Measurements from ENCODE around the gene PRKCB. TPM values are rescaled to one million over a fixed set of nuclear protein-coding genes. Genes with fewer than 3 reads are reported as not detected.

Gene PRKCB
- polyA plus RNA-seq, 3 donors, result 57.4 to 87.4 (median 75.5) TPM

DNA sequence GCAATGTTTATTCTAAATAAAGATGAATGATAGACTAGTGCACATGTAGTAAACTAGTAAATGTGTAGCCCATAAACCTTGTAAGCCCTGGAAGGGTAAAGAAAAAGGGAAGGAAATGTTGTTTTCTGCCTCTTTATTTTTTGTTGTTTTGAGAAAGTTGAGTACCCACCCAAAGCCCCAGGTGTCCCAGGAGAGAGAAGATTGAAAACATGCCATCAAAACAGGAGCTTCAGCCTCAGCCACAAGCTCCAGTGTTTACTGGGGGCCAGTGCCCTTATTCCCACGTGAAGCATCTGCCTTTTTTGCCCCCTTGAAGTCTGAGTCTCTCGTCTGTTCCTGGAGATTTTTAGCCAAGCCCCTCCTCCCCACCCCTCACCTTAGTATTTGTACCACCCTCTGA lies 121.5 kb downstream of the PRKCB start:
- peaks cover 0 to 4% of the 10 kb centered on the region in 2 donors for H3K36me3 ChIP-seq (replicated peaks in 1 of 2; ENCODE audit: control insufficient read depth in 1 of 2, insufficient read depth in 2 of 2, low read length in 2 of 2)
- peaks cover 98% of the 10 kb centered on the region for H4K20me1 ChIP-seq (ENCODE audit: insufficient read depth, low read length)
- TF ChIP-seq, protein P1, sequence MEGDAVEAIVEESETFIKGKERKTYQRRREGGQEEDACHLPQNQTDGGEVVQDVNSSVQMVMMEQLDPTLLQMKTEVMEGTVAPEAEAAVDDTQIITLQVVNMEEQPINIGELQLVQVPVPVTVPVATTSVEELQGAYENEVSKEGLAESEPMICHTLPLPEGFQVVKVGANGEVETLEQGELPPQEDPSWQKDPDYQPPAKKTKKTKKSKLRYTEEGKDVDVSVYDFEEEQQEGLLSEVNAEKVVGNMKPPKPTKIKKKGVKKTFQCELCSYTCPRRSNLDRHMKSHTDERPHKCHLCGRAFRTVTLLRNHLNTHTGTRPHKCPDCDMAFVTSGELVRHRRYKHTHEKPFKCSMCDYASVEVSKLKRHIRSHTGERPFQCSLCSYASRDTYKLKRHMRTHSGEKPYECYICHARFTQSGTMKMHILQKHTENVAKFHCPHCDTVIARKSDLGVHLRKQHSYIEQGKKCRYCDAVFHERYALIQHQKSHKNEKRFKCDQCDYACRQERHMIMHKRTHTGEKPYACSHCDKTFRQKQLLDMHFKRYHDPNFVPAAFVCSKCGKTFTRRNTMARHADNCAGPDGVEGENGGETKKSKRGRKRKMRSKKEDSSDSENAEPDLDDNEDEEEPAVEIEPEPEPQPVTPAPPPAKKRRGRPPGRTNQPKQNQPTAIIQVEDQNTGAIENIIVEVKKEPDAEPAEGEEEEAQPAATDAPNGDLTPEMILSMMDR (IDR thresholded peaks at IDR 0.05), result no peak
- 58% methylated on average over 2 of the region's 2 CpGs for WGBS (ENCODE audit: insufficient coverage)
- no peak for DNase-seq
- no peaks in the 10 kb centered on the region for H3K9me3 ChIP-seq (replicated peaks in 1 of 2; ENCODE audit: control insufficient read depth in 1 of 2, insufficient read depth in 1 of 2, low read length in 2 of 2)
- Mint-ChIP-seq H3K36me3 (peaks cover 25 to 26% of the 10 kb centered on the region in 2 donors), H3K4me1 (peaks cover 60% of the 10 kb centered on the region), H3K9me3 (no peaks in the 10 kb centered on the region), H3K27me3 (ENCODE audit: low read depth in 3 of 3) (peaks cover 0 to 1% (median 0%) of the 10 kb centered on the region in 3 donors), H3K27ac (peak overlapping the region in 4 of 7 donors; percentile 19 to 84 (median 54)), H3K4me3 (no peak overlapping the region)
- intact Hi-C loops (cut with micrococcal nuclease), result loop anchor here in 1 of 2 donors (5.0 kb wide), 1 partner anchor 35 kb away; no protein-coding TSS in a partner anchor
- no peaks in the 10 kb centered on the region for H3K27me3 ChIP-seq (ENCODE audit: control insufficient read depth in 2 of 2, insufficient read depth in 2 of 2, low read length in 2 of 2)
- no peak overlapping the region for H3K4me2 ChIP-seq (replicated peaks; ENCODE audit: extremely low read depth, low read length, poor library complexity, severe bottlenecking)
- no peak overlapping the region for H2AFZ ChIP-seq (ENCODE audit: insufficient read depth, low read depth, low read length, poor library complexity, severe bottlenecking)
- no peak overlapping the region for H3K4me3 ChIP-seq (replicated peaks in 1 of 3; ENCODE audit: low read depth in 2 of 3, low read length in 3 of 3)
- peak overlapping the region in 1 of 2 donors; percentile 39 for H3K27ac ChIP-seq (ENCODE audit: low read depth in 1 of 2, low read length in 2 of 2)
- H3K4me1 ChIP-seq (ENCODE audit: control insufficient read depth in 1 of 2, insufficient read depth in 2 of 2, low read length in 2 of 2), result peaks cover 47 to 54% of the 10 kb centered on the region in 2 donors
- H3K9ac ChIP-seq (ENCODE audit: insufficient read depth, low read length, poor library complexity, severe bottlenecking), result no peak overlapping the region
- peaks cover 90% of the 10 kb centered on the region for H3K79me2 ChIP-seq (ENCODE audit: insufficient read depth, low read length)

DNA sequence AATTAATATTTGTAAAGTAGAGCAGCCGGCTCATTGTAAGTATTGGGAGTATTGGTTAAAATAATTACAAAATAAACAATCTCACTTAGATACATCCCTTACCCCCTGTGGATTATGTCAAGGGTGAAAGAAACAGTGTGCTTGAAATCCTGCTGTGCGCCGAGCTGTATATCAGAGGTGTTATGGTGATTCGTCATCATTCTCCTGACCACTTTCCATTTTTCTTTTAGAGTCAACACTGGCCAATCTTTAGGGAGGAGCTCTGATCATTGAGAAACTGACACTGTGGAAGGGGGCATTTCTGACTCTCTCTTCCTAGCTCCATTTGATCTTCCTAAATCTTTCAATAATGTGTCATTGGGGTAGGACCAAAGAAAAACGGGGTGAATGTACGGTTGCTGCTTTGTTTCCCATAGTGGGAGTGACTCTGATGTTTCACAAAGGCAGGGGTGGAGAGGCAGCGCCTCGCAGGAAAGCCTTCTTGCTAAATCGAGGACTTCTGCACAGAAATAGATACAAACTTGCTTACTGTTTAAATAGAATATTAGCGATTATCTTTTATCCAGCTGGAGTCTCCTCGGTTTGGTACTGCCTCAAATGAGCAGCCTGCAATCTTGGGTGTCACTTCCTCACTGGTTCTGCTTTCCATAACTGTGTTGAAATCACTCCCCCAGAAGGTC lies 123.4 kb downstream of the PRKCB start:
- H3K27me3 Mint-ChIP-seq (ENCODE audit: low read depth in 3 of 3), result peaks cover 0 to 1% (median 0%) of the 10 kb centered on the region in 3 donors
- peaks cover 89% of the 10 kb centered on the region for H3K79me2 ChIP-seq (ENCODE audit: insufficient read depth, low read length)
- no CpG with 5 or more reads among the region's 11 CpGs for WGBS (ENCODE audit: insufficient coverage)
- H3K27ac ChIP-seq (ENCODE audit: low read depth in 1 of 2, low read length in 2 of 2), result peak overlapping the region; percentile 65 to 71
- peaks cover 12 to 14% of the 10 kb centered on the region in 2 donors for H3K36me3 ChIP-seq (replicated peaks in 1 of 2; ENCODE audit: control insufficient read depth in 1 of 2, insufficient read depth in 2 of 2, low read length in 2 of 2)
- peak overlapping the region; percentile 18 for H2AFZ ChIP-seq (ENCODE audit: insufficient read depth, low read depth, low read length, poor library complexity, severe bottlenecking)
- no peak overlapping the region for H3K9ac ChIP-seq (ENCODE audit: insufficient read depth, low read length, poor library complexity, severe bottlenecking)
- peaks cover 38 to 44% of the 10 kb centered on the region in 2 donors for H3K4me1 ChIP-seq (ENCODE audit: control insufficient read depth in 1 of 2, insufficient read depth in 2 of 2, low read length in 2 of 2)
- H3K27ac Mint-ChIP-seq, result peak overlapping the region; percentile 52 to 93 (median 88)
- H3K4me3 Mint-ChIP-seq, result peak overlapping the region; percentile 47 to 78
- no peaks in the 10 kb centered on the region for H3K27me3 ChIP-seq (ENCODE audit: control insufficient read depth in 2 of 2, insufficient read depth in 2 of 2, low read length in 2 of 2)
- peak overlapping the region; percentile 71 for H3K4me2 ChIP-seq (replicated peaks; ENCODE audit: extremely low read depth, low read length, poor library complexity, severe bottlenecking)
- H3K9me3 Mint-ChIP-seq, result no peaks in the 10 kb centered on the region
- intact Hi-C loops (cut with micrococcal nuclease), result loop anchor here in 1 of 2 donors (5.0 kb wide), 1 partner anchor 37 kb away; no protein-coding TSS in a partner anchor
- no peaks in the 10 kb centered on the region for H3K9me3 ChIP-seq (replicated peaks in 1 of 2; ENCODE audit: control insufficient read depth in 1 of 2, insufficient read depth in 1 of 2, low read length in 2 of 2)
- peaks cover 26 to 38% of the 10 kb centered on the region in 2 donors for H3K36me3 Mint-ChIP-seq
- DNase-seq, result peak; percentile 56 to 78 (median 68)
- TF ChIP-seq, protein P1 (IDR thresholded peaks at IDR 0.05), result no peak
- H3K4me1 Mint-ChIP-seq, result peaks cover 53% of the 10 kb centered on the region
- peaks cover 99% of the 10 kb centered on the region for H4K20me1 ChIP-seq (ENCODE audit: insufficient read depth, low read length)
- peak overlapping the region in 2 of 3 experiments; percentile 37 to 57 for H3K4me3 ChIP-seq (replicated peaks in 1 of 3; ENCODE audit: low read depth in 2 of 3, low read length in 3 of 3)

Data from CD14-positive monocyte (primary cell).